ENCODE data around the gene BSCL2.

- TF ChIP-seq POLR2AphosphoS5 (IDR thresholded peaks at IDR 0.05) (no peak), EP300 (IDR thresholded peaks at IDR 0.05) (no peak), CTCF (IDR thresholded peaks at IDR 0.05) (no peak), POLR2A (IDR thresholded peaks at IDR 0.05) (no peak)
Observed at GRCh38 chr11:62702246-62702645, 5.0 kb downstream of the BSCL2 start.

Measured in gastroesophageal sphincter (tissue), 3 donors.